ENCODE measurements around the gene KIF2A. TPM values are rescaled to one million over a fixed set of nuclear protein-coding genes. Genes with fewer than 3 reads are reported as not detected.

KIF2A gene
- total and polyA plus RNA-seq, 2 of the 4 experiments (the other 2 are of a cell fraction) = 23.6 to 37.3 TPM

DNA sequence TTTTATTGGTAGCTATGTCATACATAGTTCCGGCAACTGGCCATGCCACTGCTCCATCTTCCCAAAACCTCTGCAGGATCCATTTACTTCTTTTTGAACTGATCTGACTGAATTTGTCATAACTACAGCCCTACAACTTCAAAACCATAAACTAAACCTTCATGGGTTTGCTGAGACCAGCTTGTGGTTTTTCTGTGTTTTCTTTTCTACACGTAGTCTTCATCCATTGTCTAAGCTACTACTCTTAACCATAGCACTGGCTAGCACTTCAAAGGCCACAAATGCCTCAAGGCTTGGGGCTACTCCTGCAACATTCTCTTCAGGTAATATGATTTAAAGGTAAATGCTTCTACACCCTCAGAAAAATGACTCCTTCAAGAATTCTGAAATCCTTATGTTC, 9.0 kb upstream of the KIF2A start:
- Histone ChIP-seq H4K5ac (ENCODE audit: low read depth, low read length) (no peak overlapping the region), H3K79me1 (ENCODE audit: low read depth in 1 of 2, low read length in 2 of 2) (no peaks in the 10 kb centered on the region), H2BK20ac (ENCODE audit: low read depth, low read length) (no peak overlapping the region), H2BK5ac (ENCODE audit: low read depth, low read length, poor library complexity, severe bottlenecking) (no peak overlapping the region), H2BK120ac (ENCODE audit: low read depth, low read length) (no peak overlapping the region), H3K18ac (ENCODE audit: low read depth, low read length) (no peak overlapping the region), H3K14ac (replicated peaks; ENCODE audit: low read depth, low read length) (no peak overlapping the region), H3K56ac (ENCODE audit: extremely low read depth, insufficient read depth, low read length) (no peak overlapping the region), H2AK9ac (replicated peaks; ENCODE audit: low read depth, low read length, poor library complexity) (no peak overlapping the region), H4K8ac (ENCODE audit: low read depth in 2 of 2, low read length in 2 of 2) (no peak overlapping the region), H4K91ac (ENCODE audit: insufficient read depth, low read depth, low read length) (no peak overlapping the region), H3K27ac (ENCODE audit: insufficient read depth, low read length) (no peak overlapping the region), H2AK5ac (ENCODE audit: low read depth, low read length) (no peak overlapping the region), H3K4ac (ENCODE audit: low read depth, low read length) (no peak overlapping the region), H3K27me3 (ENCODE audit: control insufficient read depth, insufficient read depth, low read length) (no peaks in the 10 kb centered on the region), H3K23ac (ENCODE audit: low read depth, low read length) (no peak overlapping the region), H3K4me1 (ENCODE audit: control insufficient read depth, insufficient read depth, low read length) (no peaks in the 10 kb centered on the region), H3K4me3 (ENCODE audit: insufficient read depth, low read depth, low read length) (no peak overlapping the region), H3K9me3 (ENCODE audit: control insufficient read depth, insufficient read depth, low read length) (no peaks in the 10 kb centered on the region), H3K36me3 (ENCODE audit: control insufficient read depth, insufficient read depth, low read length) (no peaks in the 10 kb centered on the region), H3K9ac (ENCODE audit: low read depth, low read length) (no peak overlapping the region), H4K20me1 (ENCODE audit: insufficient read depth, low read length) (no peaks in the 10 kb centered on the region), H3K4me2 (ENCODE audit: low read depth, low read length) (no peak overlapping the region), H3K9me1 (ENCODE audit: insufficient read depth, low read length) (no peaks in the 10 kb centered on the region), H2AFZ (replicated peaks; ENCODE audit: low read length, poor library complexity) (no peak overlapping the region), H2BK15ac (ENCODE audit: low read depth, low read length) (no peak overlapping the region)
- in situ Hi-C loops (cut with MboI; ENCODE audit: low sequenced_read_pairs) (no loop called here), dilution Hi-C loops (cut with HindIII; ENCODE audit: low sequenced_read_pairs, unreplicated experiment) (no loop called here), intact Hi-C loops (cut with micrococcal nuclease) (no loop called here)
- no peak for ATAC-seq (ENCODE audit: low read depth)
- ChIA-PET CTCF (interaction anchor here (0.6 kb wide), 1 partner anchor 20 kb away, joined by 3 read pairs; no protein-coding TSS in a partner anchor), POLR2A (ENCODE audit: unreplicated experiment) (no interaction called here)
- 83% methylated on average over 1 of the region's 2 CpGs; no CpG with 5 or more reads in 1 of the 2 experiments for WGBS, 2 experiments (ENCODE audit: extremely low coverage in 2 of 2, insufficient read length in 1 of 2)
- no peak for TF ChIP-seq RFX5 (IDR thresholded peaks at IDR 0.05; ENCODE audit: low read depth, low read length)
- TF ChIP-seq RAD21 (IDR thresholded peaks at IDR 0.05; ENCODE audit: low read length) = no peak
- no peak for TF ChIP-seq CHD1 (IDR thresholded peaks at IDR 0.05; ENCODE audit: low read depth, low read length)
- TF ChIP-seq SMC3 (IDR thresholded peaks at IDR 0.05; ENCODE audit: low read depth, low read length) = no peak
- TF ChIP-seq BHLHE40 (IDR thresholded peaks at IDR 0.05; ENCODE audit: low read depth, low read length) = no peak
- no peak for TF ChIP-seq RCOR1 (IDR thresholded peaks at IDR 0.05; ENCODE audit: insufficient replicate concordance, low read length)
- no TSS peak for BruUV-seq (replicated peaks)
- no peak for DNase-seq

Data from IMR-90 (cell line).